Measurements from ENCODE around the gene MMP28. TPM values are rescaled to one million over a fixed set of nuclear protein-coding genes. Genes with fewer than 3 reads are reported as not detected.

The MMP28 gene
- total RNA-seq, 2 experiments from 2014 or later, result not detected

GRCh38 chr17:35728551-35728950 lies 66.9 kb downstream of the MMP28 start:
- peaks cover 27% of the 10 kb centered on the region; the same call in 1 of the 2 replicates for H3K36me3 ChIP-seq (ENCODE audit: insufficient read depth, low read length)
- H2AFZ ChIP-seq (ENCODE audit: low read length), result no peak overlapping the region
- no peak overlapping the region for H3K4me2 ChIP-seq (ENCODE audit: low read length)
- H3K9me3 ChIP-seq (ENCODE audit: low read length), result no peaks in the 10 kb centered on the region
- TF ChIP-seq EZH2phosphoT487 (IDR thresholded peaks at IDR 0.05; ENCODE audit: borderline replicate concordance, low read depth, low read length), result no peak
- intact Hi-C loops (cut with micrococcal nuclease; ENCODE audit: unreplicated experiment), result no loop called here
- H4K20me1 ChIP-seq (ENCODE audit: insufficient read depth, low read length), result no peaks in the 10 kb centered on the region
- CTCF ChIA-PET (ENCODE audit: unreplicated experiment), result no interaction called here
- no peaks in the 10 kb centered on the region for H3K9me2 ChIP-seq (ENCODE audit: insufficient read depth, low read length)
- no TSS peak for BruUV-seq (replicated peaks)
- no peaks in the 10 kb centered on the region for H3K79me2 ChIP-seq (ENCODE audit: insufficient read depth, low read depth, low read length)
- DNase-seq (ENCODE audit: low spot score), result no peak
- peaks cover 24% of the 10 kb centered on the region for H3K4me1 ChIP-seq (ENCODE audit: insufficient read depth, low read length, poor library complexity, severe bottlenecking)
- H3K27ac ChIP-seq (ENCODE audit: low read depth, low read length, poor library complexity, severe bottlenecking), result no peak overlapping the region
- POLR2A ChIA-PET, result no interaction called here
- H3K4me3 ChIP-seq (ENCODE audit: low read depth, low read length, poor library complexity, severe bottlenecking), result no peak overlapping the region

- TF ChIP-seq EZH2phosphoT487 (IDR thresholded peaks at IDR 0.05; ENCODE audit: borderline replicate concordance, low read depth, low read length) (no peak), CTCF (conservative IDR thresholded peaks at IDR 0.05; ENCODE audit: low read length) (no peak)
- no peak for DNase-seq (ENCODE audit: low spot score)
- ChIA-PET CTCF (ENCODE audit: unreplicated experiment) (no interaction called here), POLR2A (no interaction called here)
- Histone ChIP-seq H3K36me3 (ENCODE audit: insufficient read depth, low read length) (peaks cover 35% of the 10 kb centered on the region; the same call in 1 of the 2 replicates), H2AFZ (ENCODE audit: low read length) (no peak overlapping the region), H3K79me2 (ENCODE audit: insufficient read depth, low read depth, low read length) (no peaks in the 10 kb centered on the region), H4K20me1 (ENCODE audit: insufficient read depth, low read length) (no peaks in the 10 kb centered on the region), H3K27ac (ENCODE audit: low read depth, low read length, poor library complexity, severe bottlenecking) (peak overlapping the region; percentile 32), H3K4me2 (ENCODE audit: low read length) (peak overlapping the region; percentile 55), H3K4me3 (ENCODE audit: low read depth, low read length, poor library complexity, severe bottlenecking) (no peak overlapping the region), H3K9me2 (ENCODE audit: insufficient read depth, low read length) (no peaks in the 10 kb centered on the region), H3K9me3 (ENCODE audit: low read length) (no peaks in the 10 kb centered on the region), H3K4me1 (ENCODE audit: insufficient read depth, low read length, poor library complexity, severe bottlenecking) (peaks cover 24% of the 10 kb centered on the region)
- intact Hi-C loops (cut with micrococcal nuclease; ENCODE audit: unreplicated experiment), result no loop called here
- no TSS peak for BruUV-seq (replicated peaks)
These were observed 67.8 kb downstream of the MMP28 start for GRCh38 chr17:35727635-35728034.

- peaks cover 24% of the 10 kb centered on the region for H3K4me1 ChIP-seq (ENCODE audit: insufficient read depth, low read length, poor library complexity, severe bottlenecking)
- intact Hi-C loops (cut with micrococcal nuclease; ENCODE audit: unreplicated experiment), result no loop called here
- H3K4me2 ChIP-seq (ENCODE audit: low read length), result peak overlapping the region; percentile 55
- H2AFZ ChIP-seq (ENCODE audit: low read length), result no peak overlapping the region
- no peaks in the 10 kb centered on the region for H4K20me1 ChIP-seq (ENCODE audit: insufficient read depth, low read length)
- no peaks in the 10 kb centered on the region for H3K9me3 ChIP-seq (ENCODE audit: low read length)
- H3K79me2 ChIP-seq (ENCODE audit: insufficient read depth, low read depth, low read length), result no peaks in the 10 kb centered on the region
- TF ChIP-seq EZH2phosphoT487 (IDR thresholded peaks at IDR 0.05; ENCODE audit: borderline replicate concordance, low read depth, low read length) (no peak), CTCF (conservative IDR thresholded peaks at IDR 0.05; ENCODE audit: low read length) (no peak)
- H3K27ac ChIP-seq (ENCODE audit: low read depth, low read length, poor library complexity, severe bottlenecking), result peak overlapping the region; percentile 32
- no peaks in the 10 kb centered on the region for H3K9me2 ChIP-seq (ENCODE audit: insufficient read depth, low read length)
- DNase-seq (ENCODE audit: low spot score), result no peak
- POLR2A ChIA-PET, result interaction anchor here (1.5 kb wide), 1 partner anchor 13 kb away, joined by 3 read pairs; no protein-coding TSS in a partner anchor
- CTCF ChIA-PET (ENCODE audit: unreplicated experiment), result no interaction called here
- H3K4me3 ChIP-seq (ENCODE audit: low read depth, low read length, poor library complexity, severe bottlenecking), result no peak overlapping the region
- BruUV-seq (replicated peaks), result no TSS peak
- H3K36me3 ChIP-seq (ENCODE audit: insufficient read depth, low read length), result peaks cover 35% of the 10 kb centered on the region; the same call in 1 of the 2 replicates
These were observed 68.4 kb downstream of the MMP28 start for GRCh38 chr17:35726953-35727460.
